SK-N-SH (cell line): ENCODE results near the gene ATN1. TPM values are rescaled to one million over a fixed set of nuclear protein-coding genes. Genes with fewer than 3 reads are reported as not detected.
"Not testable (repeated sequence)": the region's sequence is repeated elsewhere in the genome, so short reads cannot be mapped to it uniquely, and the experiment has no call there.

Experiments used
- CTCF ChIA-PET: fragments of 300-600, 350-600 bp; formaldehyde crosslinking; extraction: SDS; loops from one replicate; lab custom pipeline; 2021; lab: Yijun Ruan, JAX
- POLR2A ChIA-PET: fragments of 350-600 bp; sonication (Branson Sonifier 250); formaldehyde crosslinking; extraction: SDS; loops from one replicate; lab custom pipeline; 2020; ENCODE audit warnings: antibody characterized with exemption, inconsistent platforms; lab: Yijun Ruan, JAX
- DNase-seq: peaks from one replicate; pipeline ENCODE4 v3.0.0; 2012
- H2AFZ ChIP-seq: fragments of 200-600 bp; sonication (generic); 2 replicates; pipeline ENCODE4 v1.8.1; 2016; ENCODE audit warnings: antibody characterized with exemption, mild to moderate bottlenecking, low read depth
- H3F3A ChIP-seq: fragments of 200-600 bp; sonication (generic); replicated peaks from 2 replicates; pipeline ENCODE3; 2016; ENCODE audit warnings: antibody characterized with exemption, mild to moderate bottlenecking; ENCODE audit not compliant: insufficient read depth
- H3K27ac ChIP-seq, 2 experiments: fragments of 200-500 bp in 1 of 2; fragments of 200-600 bp in 1 of 2; sonication (Bioruptor generic) in 1 of 2; sonication (generic), shearing (Covaris generic) in 1 of 2; 2 replicates each; pipeline versions ENCODE4 v1.5.1 to v1.6.1; 2014 to 2016; ENCODE audit warnings: low read depth in 2 of 2, inconsistent platforms in 1 of 2, low read length in 1 of 2, mild to moderate bottlenecking in 1 of 2, mixed read lengths in 1 of 2
- H3K27me3 ChIP-seq: fragments of 200-600 bp; sonication (generic), shearing (Covaris generic); 2 replicates; pipeline ENCODE4 v1.6.1; 2016; ENCODE audit warnings: mixed run types; ENCODE audit not compliant: insufficient read depth
- H3K36me3 ChIP-seq, 2 experiments: fragments of 200-500 bp in 1 of 2; fragments of 200-600 bp in 1 of 2; sonication (Bioruptor generic) in 1 of 2; sonication (generic) in 1 of 2; replicated peaks in 1 of 2; 2 replicates each; pipeline versions ENCODE3 to v1.5.1; 2014 to 2016; ENCODE audit warnings: low read length in 1 of 2, mild to moderate bottlenecking in 1 of 2; ENCODE audit not compliant: insufficient read depth in 2 of 2, control insufficient read depth in 1 of 2
- H3K4me1 ChIP-seq, 2 experiments: fragments of 200-500 bp in 1 of 2; fragments of 200-600 bp in 1 of 2; sonication (Bioruptor generic) in 1 of 2; sonication (generic), shearing (Covaris generic) in 1 of 2; 2 replicates each; pipeline versions ENCODE4 v1.5.1 to v1.6.1; 2014 to 2016; ENCODE audit warnings: low read depth in 1 of 2, low read length in 1 of 2, mixed run types in 1 of 2; ENCODE audit not compliant: insufficient read depth in 2 of 2, control insufficient read depth in 1 of 2
- H3K4me2 ChIP-seq: fragments of 200-600 bp; sonication (generic), shearing (Covaris generic); 2 replicates; pipeline ENCODE4 v1.6.1; 2017; ENCODE audit warnings: mixed run types
- H3K4me3 ChIP-seq, 2 experiments: fragments of 200-500 bp in 1 of 2; fragments of 200-600 bp in 1 of 2; sonication (Bioruptor generic) in 1 of 2; sonication (generic), shearing (Covaris generic) in 1 of 2; 2 replicates each; pipeline versions ENCODE4 v1.5.1 to v1.8.1; 2014 to 2016; ENCODE audit warnings: low read depth in 2 of 2, inconsistent platforms in 1 of 2, low read length in 1 of 2, mild to moderate bottlenecking in 1 of 2, mixed read lengths in 1 of 2, moderate library complexity in 1 of 2
- H3K79me2 ChIP-seq: fragments of 200-600 bp; sonication (generic); 2 replicates; pipeline ENCODE4 v1.8.1; 2017; ENCODE audit warnings: mild to moderate bottlenecking; ENCODE audit not compliant: insufficient read depth
- H3K9ac ChIP-seq: fragments of 200-600 bp; sonication (generic); 2 replicates; pipeline ENCODE4 v1.6.1; 2017; ENCODE audit warnings: mixed run types
- H3K9me2 ChIP-seq: fragments of 200-600 bp; sonication (generic); 2 replicates; pipeline ENCODE4 v1.6.1; 2017; ENCODE audit warnings: mixed run types
- H3K9me3 ChIP-seq: fragments of 200-600 bp; sonication (generic); 2 replicates; pipeline ENCODE4 v1.6.1; 2017; ENCODE audit warnings: mixed run types, mild to moderate bottlenecking, moderate library complexity
- H4K20me1 ChIP-seq: fragments of 200-600 bp; sonication (generic); 2 replicates; pipeline ENCODE4 v1.6.1; 2017; ENCODE audit warnings: mild to moderate bottlenecking, mixed run types; ENCODE audit not compliant: insufficient read depth
- CHD2 ChIP-seq: fragments of 150-350 bp; IDR thresholded peaks from 2 replicates; pipeline ENCODE4 v1.6.1; 2018; ENCODE audit warnings: low read length; ENCODE audit not compliant: partially characterized antibody
- CTCF ChIP-seq: fragments of 200-600 bp; sonication (generic); IDR thresholded peaks from 2 replicates; pipeline ENCODE4 v1.6.1; 2017; ENCODE audit warnings: antibody characterized with exemption, mild to moderate bottlenecking, moderate library complexity
- EZH2phosphoT487 ChIP-seq: fragments of 200-600 bp; sonication (generic); IDR thresholded peaks from 2 replicates; pipeline ENCODE4 v1.6.1; 2017; ENCODE audit warnings: low read depth, mixed run types, mild to moderate bottlenecking, antibody characterized with exemption, moderate library complexity, borderline replicate concordance
- FOSL2 ChIP-seq: IDR thresholded peaks from 2 replicates; pipeline ENCODE4 v1.4.0; 2012; ENCODE audit warnings: low read depth, mild to moderate bottlenecking, moderate library complexity, borderline replicate concordance
- GATA2 ChIP-seq: sonication (generic); formaldehyde crosslinking; IDR thresholded peaks from 2 replicates; pipeline ENCODE4 v1.5.0; 2020; ENCODE audit warnings: mild to moderate bottlenecking, missing genetic modification reagents
- IRF3 ChIP-seq: fragments of 150-350 bp; IDR thresholded peaks from 2 replicates; pipeline ENCODE4 v1.6.1; 2016; ENCODE audit warnings: mild to moderate bottlenecking, low read depth, low read length
- MEF2A ChIP-seq: IDR thresholded peaks from 2 replicates; pipeline ENCODE4 v1.4.0; 2012; ENCODE audit warnings: low read depth, borderline replicate concordance
- MXI1 ChIP-seq: IDR thresholded peaks from 2 replicates; pipeline ENCODE4 v1.6.1; 2012; ENCODE audit warnings: mild to moderate bottlenecking, low read depth, low read length, improper control_type of control experiment
- NFIC ChIP-seq: IDR thresholded peaks from 2 replicates; pipeline ENCODE4 v1.4.0; 2012; ENCODE audit warnings: borderline replicate concordance
- NRF1 ChIP-seq: IDR thresholded peaks from 2 replicates; pipeline ENCODE4 v1.6.1; 2012; ENCODE audit warnings: low read depth, mild to moderate bottlenecking, low read length
- RCOR1 ChIP-seq: fragments of 150-350 bp; IDR thresholded peaks from 2 replicates; pipeline ENCODE4 v1.6.1; 2017; ENCODE audit warnings: antibody characterized with exemption, low read length
- REST ChIP-seq: IDR thresholded peaks from 2 replicates; pipeline ENCODE4 v1.6.1; 2012; ENCODE audit warnings: mild to moderate bottlenecking, low read depth, low read length, moderate library complexity
- SIN3A ChIP-seq: IDR thresholded peaks from 2 replicates; pipeline ENCODE4 v1.6.1; 2012; ENCODE audit warnings: low read depth, mild to moderate bottlenecking, low read length, moderate library complexity, borderline replicate concordance
- SMC3 ChIP-seq: IDR thresholded peaks from 2 replicates; pipeline ENCODE4 v1.6.1; 2012; ENCODE audit warnings: low read depth, low read length, improper control_type of control experiment
- TCF12 ChIP-seq: IDR thresholded peaks from 2 replicates; pipeline ENCODE4 v1.4.0; 2012
- TEAD4 ChIP-seq: IDR thresholded peaks from 2 replicates; pipeline ENCODE4 v1.4.0; 2012; ENCODE audit warnings: mild to moderate bottlenecking, borderline replicate concordance; ENCODE audit not compliant: insufficient read depth
- YY1 ChIP-seq: IDR thresholded peaks from 2 replicates; pipeline ENCODE4 v1.4.0; 2012; ENCODE audit warnings: low read depth, mild to moderate bottlenecking
- WGBS: methylation state at CpG from one replicate; pipeline ENCODE4 v1.1.6; 2017; ENCODE audit warnings: low lambda C conversion rate; 5-methylcytosine and 5-hydroxymethylcytosine counted together
- polyA plus RNA-seq, 3 experiments: library from polyadenylated mRNA; depleted of rRNA; stranded (reverse); fragments of >200 nt; gene quantifications; 2 replicates each; pipeline ENCODE4 v1.2.3, GENCODE V29; 2012

ATN1 gene
- polyA plus RNA-seq, 1 of the 3 experiments (the other 2 are of a cell fraction) = 29.3 TPM

GRCh38 chr12:6886206-6886999, 41.4 kb upstream of the ATN1 start:
- 84% methylated on average over 10 of the region's 15 CpGs for WGBS
- DNase-seq = not testable (repeated sequence)

GRCh38 chr12:6887460-6887859, 40.3 kb upstream of the ATN1 start:
- Histone ChIP-seq H3K9ac (no peak overlapping the region), H3K9me2 (no peaks in the 10 kb centered on the region), H3K4me1 (peaks cover 6 to 9% of the 10 kb centered on the region in 2 experiments; a peak in 3 of 4 replicates), H3K4me3 (no peak overlapping the region), H3K4me2 (no peak overlapping the region), H4K20me1 (no peaks in the 10 kb centered on the region)
- POLR2A ChIA-PET = no interaction called here
- 92% methylated on average over 8 of the region's 8 CpGs for WGBS
- TF ChIP-seq CHD2 (no peak), GATA2 (CRISPR knock-in tag) (no peak), IRF3 (no peak), SIN3A (no peak), RCOR1 (no peak), FOSL2 (no peak), REST (no peak), SMC3 (no peak), NFIC (no peak), EZH2phosphoT487 (no peak), CTCF (no peak), MXI1 (no peak), YY1 (no peak), TEAD4 (no peak), TCF12 (no peak), NRF1 (no peak), MEF2A (no peak)
- TF ChIP-seq, all 33 proteins: peak for 0
- Histone ChIP-seq H3K27me3 (no peaks in the 10 kb centered on the region), H3K36me3 (peaks cover 4 to 5% of the 10 kb centered on the region in 2 experiments), H3K27ac (no peak overlapping the region), H2AFZ (no peak overlapping the region), H3F3A (peaks cover 16% of the 10 kb centered on the region), H3K79me2 (no peaks in the 10 kb centered on the region), H3K9me3 (no peaks in the 10 kb centered on the region)
- no peak for DNase-seq
- CTCF ChIA-PET = interaction anchor here (1.4 kb wide), 1 partner anchor 15 kb away, joined by 4 read pairs; the partner anchor contains the start of gene SPSB2

More at GRCh38 chr12:6886206-6886999, 41.4 kb upstream of the ATN1 start:
- POLR2A ChIA-PET, H4K20me1 ChIP-seq, H3K4me1 ChIP-seq, H3K9me3 ChIP-seq, H3K27ac ChIP-seq, H3K4me3 ChIP-seq, H3K4me2 ChIP-seq, H3K36me3 ChIP-seq, H3K9ac ChIP-seq, H3K27me3 ChIP-seq, H2AFZ ChIP-seq, H3K9me2 ChIP-seq, H3K79me2 ChIP-seq: not testable (repeated sequence)
- CTCF ChIA-PET = interaction anchor here (0.9 to 5.2 kb wide), 3 partner anchors 14 to 37 kb away, joined by 4 to 56 read pairs (median 4); partner anchors contain the start of gene SPSB2
- H3F3A ChIP-seq = peaks cover 16% of the 10 kb centered on the region
